Motor neuron (in vitro differentiated cells): Measurements from ENCODE around the gene RAD23A. TPM values are rescaled to one million over a fixed set of nuclear protein-coding genes. Genes with fewer than 3 reads are reported as not detected.

Experiments
- ATAC-seq, 8 experiments: fragments of 200-7000 bp; cut with Tn5 transposase; replicated peaks in 6 of 8; 2 replicates each; pipeline ENCODE4 v1.8.0; 2021; ENCODE audit warnings: mild to moderate bottlenecking in 8 of 8, moderate library complexity in 8 of 8
- H3K27ac ChIP-seq, 2 donors: fragments of 250-450 bp; sonication (Bioruptor Pico); 2 replicates each; pipeline ENCODE4 v1.9.0; 2021; ENCODE audit warnings: antibody characterized with exemption in 2 of 2, mild to moderate bottlenecking in 2 of 2, moderate library complexity in 1 of 2
- H3K4me1 ChIP-seq, 2 donors: fragments of 250-450 bp; sonication (Bioruptor Pico); replicated peaks in 1 of 2; 2 replicates each; pipeline ENCODE4 v1.6.1; 2021; ENCODE audit warnings: antibody characterized with exemption in 2 of 2, mild to moderate bottlenecking in 2 of 2, moderate library complexity in 1 of 2
- H3K4me3 ChIP-seq, 5 donors: fragments of 250-450 bp; sonication (Bioruptor Pico); 2 replicates each; pipeline ENCODE4 v1.9.0; 2021; ENCODE audit warnings: antibody characterized with exemption in 5 of 5, mild to moderate bottlenecking in 5 of 5, moderate library complexity in 4 of 5
- WGBS, 10 experiments: fragments of 450-650 bp; shearing (Covaris generic); methylation state at CpG; one replicate each; pipeline ENCODE4 v1.0.0; 2022; 5-methylcytosine and 5-hydroxymethylcytosine counted together
- in situ Hi-C, 9 experiments: fragments of 400-800 bp; cut with MboI; loops; one replicate each; pipeline ENCODE4 v1.15.0; 2021; ENCODE audit warnings: low sequenced_read_pairs in 9 of 9, low pct_unique_long_range_greater_than_20kb in 2 of 9; ENCODE audit not compliant: unreplicated experiment in 9 of 9
- total RNA-seq, 8 experiments: library from RNA; unstranded; fragments of 300-600 nt; gene quantifications; 2 replicates each; pipeline versions ENCODE4 v1.2.3 to v1.2.4, GENCODE V29; 2022

RAD23A gene
- total RNA-seq, 8 experiments from 2014 or later = 41.9 to 114 (median 67.4) TPM

DNA sequence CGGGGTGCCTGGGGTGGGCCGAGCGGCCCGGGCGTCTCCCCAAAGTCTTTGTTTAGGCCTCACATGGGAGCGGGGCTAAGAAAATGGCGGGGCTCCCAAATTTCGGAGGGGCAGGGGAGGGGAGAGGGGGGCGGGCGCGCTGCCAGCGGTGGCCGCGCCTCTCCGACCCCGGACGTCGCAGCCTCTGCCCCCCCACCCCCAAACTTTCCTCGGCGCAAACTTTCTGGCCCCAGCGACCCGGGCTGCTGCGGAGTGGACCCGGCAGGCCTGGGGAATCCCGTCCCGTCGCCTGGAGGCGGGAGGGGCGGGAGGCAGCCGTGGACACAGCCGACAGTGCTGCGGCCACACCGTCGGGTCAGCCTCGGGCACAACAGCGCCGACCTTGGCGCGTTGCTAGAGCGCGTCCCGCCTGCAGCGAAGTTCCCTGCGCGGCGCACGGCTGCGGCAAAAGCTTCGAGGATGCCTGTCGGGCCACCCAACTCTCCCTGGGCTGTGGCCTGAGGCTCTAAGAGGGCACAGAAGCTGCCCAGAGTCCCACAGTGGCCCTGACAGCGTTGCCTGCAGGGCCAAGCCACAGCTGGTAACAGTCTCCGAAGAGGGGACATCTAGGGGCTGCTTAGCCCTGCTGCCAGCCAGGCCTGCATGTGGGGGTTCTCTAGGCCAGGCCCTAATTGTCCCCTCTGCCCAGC lies 50.9 kb downstream of the RAD23A start:
- no peak overlapping the region for H3K27ac ChIP-seq

GRCh38 chr19:12997179-12997966 lies 51.7 kb downstream of the RAD23A start:
- Histone ChIP-seq H3K4me1 (peaks cover 0 to 4% of the 10 kb centered on the region in 2 donors), H3K4me3 (no peak overlapping the region), H3K27ac (no peak overlapping the region)
- ATAC-seq = no peak
- in situ Hi-C loops = loop anchor here in 4 of 9 experiments (25.0 kb wide), 3 partner anchors 90 to 590 kb away; no protein-coding TSS in a partner anchor
- 69 to 100% (median 78%) methylated on average over 1 to 11 of the region's 25 CpGs; no CpG with 5 or more reads in 6 of the 10 experiments for WGBS, 10 experiments

More for the DNA sequence above, 50.9 kb downstream of the RAD23A start:
- Histone ChIP-seq H3K4me3 (peak overlapping the region in 2 of 5 donors; percentile 36 to 53), H3K4me1 (peaks cover 0 to 4% of the 10 kb centered on the region in 2 donors)
- ATAC-seq = peak in 3 of 8 experiments; percentile 55 to 61 (median 58)
- in situ Hi-C loops = loop anchor here in 4 of 9 experiments (25.0 kb wide), 3 partner anchors 91 to 591 kb away; no protein-coding TSS in a partner anchor
- WGBS, 10 experiments = 0 to 30% methylated on average over 2 of the region's 52 CpGs; no CpG with 5 or more reads in 8 of the 10 experiments

DNA sequence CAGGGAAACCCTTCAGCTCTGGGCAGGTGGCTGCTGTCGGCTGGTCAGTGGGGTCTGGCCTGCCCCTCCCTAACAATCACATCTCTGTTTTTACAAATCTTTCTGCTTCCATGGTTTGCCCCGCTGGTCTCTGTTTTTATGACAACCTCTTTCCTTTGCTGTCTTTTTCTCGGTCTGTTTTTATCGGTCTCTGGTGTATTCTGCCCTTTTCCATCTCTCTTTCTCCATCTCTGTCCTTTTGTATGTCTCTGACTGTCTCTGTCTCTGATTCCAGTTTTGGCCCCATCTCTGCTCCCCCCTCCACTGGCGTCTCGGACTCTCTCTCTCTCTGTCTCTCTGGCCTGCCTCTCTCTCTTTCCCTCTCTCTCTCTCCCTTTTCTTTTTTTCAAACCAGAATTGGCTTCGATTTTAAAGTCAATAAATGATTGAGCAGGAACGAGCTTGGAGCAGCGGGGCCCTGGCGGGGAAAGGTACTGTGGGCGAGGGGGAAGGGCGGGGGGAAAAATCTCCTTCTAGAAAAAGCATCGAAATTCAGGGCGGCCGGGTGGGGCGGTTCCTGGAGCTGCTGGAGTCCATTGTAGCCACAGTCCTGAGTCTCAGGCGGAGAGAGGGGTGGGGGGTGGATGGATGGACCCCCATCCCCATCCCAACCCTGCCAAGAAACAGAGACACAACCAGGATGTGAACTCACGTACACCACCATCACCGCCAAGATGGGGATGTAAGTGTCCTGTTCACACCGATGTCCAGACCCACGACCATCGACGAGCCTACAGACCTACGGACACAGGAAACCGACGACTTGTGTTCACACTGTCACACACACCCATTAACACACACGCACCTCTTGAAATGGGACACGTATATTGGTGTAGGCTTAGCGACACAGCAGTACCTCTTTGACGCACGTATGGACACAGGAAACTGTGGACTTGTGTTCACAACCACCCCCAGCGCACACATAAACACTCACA lies 52.6 kb downstream of the RAD23A start:
- peaks cover 0 to 4% of the 10 kb centered on the region in 2 donors for H3K4me1 ChIP-seq
- in situ Hi-C loops = loop anchor here in 4 of 9 experiments (25.0 kb wide), 3 partner anchors 89 to 589 kb away; no protein-coding TSS in a partner anchor
- H3K27ac ChIP-seq = no peak overlapping the region
- no peak for ATAC-seq
- WGBS, 10 experiments = 24 to 83% (median 42%) methylated on average over 4 to 23 of the region's 32 CpGs; no CpG with 5 or more reads in 1 of the 10 experiments
- H3K4me3 ChIP-seq = no peak overlapping the region

DNA sequence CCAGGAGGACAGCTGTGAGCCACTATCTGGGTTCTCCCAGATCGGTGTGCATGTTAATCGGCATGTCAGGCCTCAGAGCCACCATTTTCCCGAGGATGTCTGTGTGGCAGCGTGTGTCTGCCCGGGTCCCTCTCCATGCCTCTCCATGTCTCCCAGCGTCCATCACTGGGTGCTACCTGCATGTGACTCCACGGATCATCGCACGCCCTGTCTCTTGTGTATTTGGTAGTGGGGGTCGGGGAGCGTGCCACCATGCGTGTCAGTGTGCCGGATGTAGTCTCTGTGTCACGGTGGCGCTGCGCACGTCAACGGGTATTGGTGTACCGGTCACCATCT lies 55.5 kb downstream of the RAD23A start:
- no peak overlapping the region for H3K27ac ChIP-seq
- ATAC-seq = no peak
- H3K4me3 ChIP-seq = no peak overlapping the region
- in situ Hi-C loops = no loop called here
- peaks cover 0 to under 1% of the 10 kb centered on the region in 2 donors for H3K4me1 ChIP-seq
- 28 to 73% (median 42%) methylated on average over 4 to 11 of the region's 19 CpGs; no CpG with 5 or more reads in 7 of the 10 experiments for WGBS, 10 experiments

DNA sequence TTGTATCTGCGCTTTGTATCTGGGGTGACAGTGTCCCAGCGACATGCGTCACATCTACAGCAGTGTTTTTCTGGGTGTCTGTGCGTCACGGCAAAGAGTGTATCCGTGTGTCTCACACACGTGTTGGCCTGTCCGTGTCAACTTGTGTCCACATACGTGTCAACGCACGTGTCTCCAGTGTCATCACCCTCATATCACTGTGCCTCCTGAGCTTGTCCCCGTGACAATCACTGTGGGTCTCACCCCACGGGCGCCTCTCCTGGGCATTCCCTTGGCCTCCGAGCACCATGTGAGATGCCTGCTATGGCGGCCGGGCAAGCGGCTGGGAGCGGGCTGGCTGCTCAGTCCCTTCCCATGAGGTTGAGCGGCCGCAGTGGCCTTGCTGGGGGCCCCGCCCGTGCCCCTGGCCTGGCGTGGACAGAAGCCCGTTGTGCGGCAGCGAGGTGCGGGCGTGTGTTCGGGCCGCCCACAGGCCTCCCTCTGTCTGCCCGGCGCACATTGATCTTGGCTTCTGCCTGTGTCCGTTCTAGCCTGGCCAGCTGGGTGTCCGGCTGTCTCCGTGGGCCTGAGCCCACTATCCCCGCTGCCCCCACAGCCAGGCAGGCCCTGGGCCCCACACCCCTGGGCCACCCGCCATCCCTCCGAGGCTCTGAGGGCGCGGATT lies 56.0 kb downstream of the RAD23A start:
- no peaks in the 10 kb centered on the region for H3K4me1 ChIP-seq
- no peak overlapping the region for H3K4me3 ChIP-seq
- ATAC-seq = peak in 3 of 8 experiments; percentile 20 to 76 (median 64)
- in situ Hi-C loops = no loop called here
- H3K27ac ChIP-seq = no peak overlapping the region
- WGBS, 10 experiments = 10 to 35% methylated on average over 4 to 18 of the region's 41 CpGs; no CpG with 5 or more reads in 8 of the 10 experiments

DNA sequence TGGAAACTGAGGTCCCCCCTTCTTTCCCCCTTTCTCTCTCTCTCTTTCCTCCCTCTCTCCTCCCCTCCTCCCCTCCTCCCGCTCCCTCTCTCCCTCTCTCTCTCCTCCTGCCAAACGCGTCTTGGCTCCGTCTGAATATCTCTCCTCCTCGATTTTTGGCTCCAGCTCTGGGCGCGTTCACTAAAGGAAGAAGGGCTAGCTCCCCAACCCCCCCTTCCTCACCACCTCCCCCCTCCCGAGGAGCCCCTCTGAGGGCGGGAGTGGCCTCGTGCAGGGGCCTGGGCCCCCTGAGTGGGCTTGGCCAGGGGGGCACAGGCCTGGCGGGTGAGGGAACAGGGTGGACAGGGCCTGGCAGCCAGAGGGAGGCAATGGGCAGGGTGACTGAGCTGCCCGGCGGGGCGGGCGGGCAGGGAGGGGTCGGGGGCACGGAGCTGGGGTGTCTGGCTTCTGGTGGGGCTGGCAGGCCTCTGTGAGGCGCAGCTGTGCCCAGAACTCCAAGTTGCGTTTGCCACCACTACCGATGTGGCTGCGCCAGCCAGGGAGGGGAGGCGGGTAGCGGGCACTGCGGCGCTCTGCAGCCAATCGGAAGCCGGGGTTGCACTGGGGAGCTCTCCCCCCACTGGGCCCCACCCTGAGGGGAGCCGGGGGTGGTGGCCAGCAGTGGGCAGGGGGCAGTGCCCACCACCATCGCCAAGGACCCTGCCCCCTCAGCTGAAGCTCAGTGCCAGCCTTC lies 56.7 kb downstream of the RAD23A start:
- Histone ChIP-seq H3K27ac (no peak overlapping the region), H3K4me3 (no peak overlapping the region), H3K4me1 (no peaks in the 10 kb centered on the region)
- in situ Hi-C loops = no loop called here
- no CpG with 5 or more reads among the region's 29 CpGs for WGBS, 10 experiments
- ATAC-seq = peak in 3 of 8 experiments; percentile 36 to 71 (median 56)

- in situ Hi-C loops = no loop called here
- no peak for ATAC-seq
- no peaks in the 10 kb centered on the region for H3K4me1 ChIP-seq
- no peak overlapping the region for H3K27ac ChIP-seq
- H3K4me3 ChIP-seq = no peak overlapping the region
- 20 to 82% (median 32%) methylated on average over 1 to 5 of the region's 15 CpGs; no CpG with 5 or more reads in 4 of the 10 experiments for WGBS, 10 experiments
Measured at GRCh38 chr19:13003081-13003480, 57.4 kb downstream of the RAD23A start.

Other genes starting within 250 kb of the RAD23A start
- gene FBXW9, start 249.2 kb upstream of the RAD23A start, total RNA-seq = 10 to 100 TPM in 6 of 8 experiments, 1 to 10 TPM in 2; 4.1 to 21.2 (median 11.7) TPM
- 100 to 1,000 TPM in 2 of 8 experiments, 10 to 100 TPM in 6; 51.3 to 119 (median 67.1) TPM for gene TNPO2, start 221.9 kb upstream of the RAD23A start, total RNA-seq
- gene TRIR, start 211.2 kb upstream of the RAD23A start, total RNA-seq = 100 to 1,000 TPM; 103 to 157 (median 125) TPM
- gene GET3, start 208.4 kb upstream of the RAD23A start, total RNA-seq = 10 to 100 TPM; 43.3 to 94.2 (median 62.3) TPM
- under 1 TPM in 5 of 8 experiments, not detected in 3; 0.11 to 1.00 (median 0.42) TPM for gene BEST2, start 194.1 kb upstream of the RAD23A start, total RNA-seq
- gene HOOK2, start 170.3 kb upstream of the RAD23A start, total RNA-seq = 10 to 100 TPM in 7 of 8 experiments, 1 to 10 TPM in 1; 8.0 to 40.9 (median 12.9) TPM
- 100 to 1,000 TPM in 1 of 8 experiments, 10 to 100 TPM in 7; 11.0 to 115 (median 45.8) TPM for gene JUNB, start 154.4 kb upstream of the RAD23A start, total RNA-seq
- gene PRDX2, start 144.1 kb upstream of the RAD23A start, total RNA-seq = 100 to 1,000 TPM; 293 to 612 (median 357) TPM
- gene THSD8, start 143.8 kb upstream of the RAD23A start, total RNA-seq = 1 to 10 TPM in 3 of 8 experiments, under 1 TPM in 2, not detected in 3; 0.25 to 7.7 (median 1.1) TPM
- 10 to 100 TPM in 5 of 8 experiments, 1 to 10 TPM in 3; 4.2 to 42.4 (median 12.3) TPM for gene RNASEH2A, start 139.3 kb upstream of the RAD23A start, total RNA-seq
- 1 to 10 TPM in 3 of 8 experiments, under 1 TPM in 4, not detected in 1; 0.56 to 1.9 (median 0.92) TPM for gene RTBDN, start 111.3 kb upstream of the RAD23A start, total RNA-seq
- 10 to 100 TPM in 5 of 8 experiments, 1 to 10 TPM in 1, under 1 TPM in 2; 0.25 to 41.1 (median 16.6) TPM for gene MAST1, start 107.3 kb upstream of the RAD23A start, total RNA-seq
- 10 to 100 TPM in 4 of 8 experiments, 1 to 10 TPM in 4; 2.2 to 70.1 (median 11.9) TPM for gene DNASE2, start 64.4 kb upstream of the RAD23A start, total RNA-seq
- under 1 TPM in 4 of 8 experiments, not detected in 4; 0.11 to 0.33 (median 0.21) TPM for gene KLF1, start 58.7 kb upstream of the RAD23A start, total RNA-seq
- 10 to 100 TPM in 5 of 8 experiments, 1 to 10 TPM in 3; 6.4 to 42.4 (median 17.4) TPM for gene GCDH, start 54.7 kb upstream of the RAD23A start, total RNA-seq
- gene SYCE2, start 26.6 kb upstream of the RAD23A start, total RNA-seq = 1 to 10 TPM in 1 of 8 experiments, under 1 TPM in 6, not detected in 1; 0.23 to 1.0 (median 0.71) TPM
- 100 to 1,000 TPM in 3 of 8 experiments, 10 to 100 TPM in 5; 49.5 to 112 (median 74.9) TPM for gene FARSA, start 12.2 kb upstream of the RAD23A start, total RNA-seq
- 100 to 1,000 TPM; 289 to 982 (median 397) TPM for gene CALR, start 7.3 kb upstream of the RAD23A start, total RNA-seq
- gene GADD45GIP1, start 11.4 kb downstream of the RAD23A start, total RNA-seq = 10 to 100 TPM; 18.2 to 51.6 (median 28.3) TPM
- gene DAND5, start 23.7 kb downstream of the RAD23A start, total RNA-seq = under 1 TPM in 6 of 8 experiments, not detected in 2; 0.09 to 0.47 (median 0.31) TPM
- 10 to 100 TPM in 4 of 8 experiments, under 1 TPM in 4; under 0.01 to 72.3 (median 6.4) TPM for gene NFIX, start 49.6 kb downstream of the RAD23A start, total RNA-seq
- gene LYL1, start 157.0 kb downstream of the RAD23A start, total RNA-seq = 1 to 10 TPM in 2 of 8 experiments, under 1 TPM in 5, not detected in 1; 0.11 to 1.3 (median 0.58) TPM
- gene TRMT1, start 170.9 kb downstream of the RAD23A start, total RNA-seq = 10 to 100 TPM; 21.8 to 59.3 (median 34.6) TPM
- gene NACC1, start 172.4 kb downstream of the RAD23A start, total RNA-seq = 10 to 100 TPM in 7 of 8 experiments, 1 to 10 TPM in 1; 9.7 to 56.8 (median 28.3) TPM
- gene STX10, start 204.5 kb downstream of the RAD23A start, total RNA-seq = 10 to 100 TPM; 23.4 to 57.5 (median 34.1) TPM
- 10 to 100 TPM; 33.2 to 61.5 (median 39.8) TPM for gene IER2, start 204.5 kb downstream of the RAD23A start, total RNA-seq